ENCODE results near the gene FAM210B. TPM values are rescaled to one million over a fixed set of nuclear protein-coding genes. Genes with fewer than 3 reads are reported as not detected.

FAM210B gene
- total and polyA plus RNA-seq, 2 of the 13 experiments (the other 11 are each of a cell fraction or from before 2014, with no cell fraction given) = 75.9 to 107 TPM

DNA sequence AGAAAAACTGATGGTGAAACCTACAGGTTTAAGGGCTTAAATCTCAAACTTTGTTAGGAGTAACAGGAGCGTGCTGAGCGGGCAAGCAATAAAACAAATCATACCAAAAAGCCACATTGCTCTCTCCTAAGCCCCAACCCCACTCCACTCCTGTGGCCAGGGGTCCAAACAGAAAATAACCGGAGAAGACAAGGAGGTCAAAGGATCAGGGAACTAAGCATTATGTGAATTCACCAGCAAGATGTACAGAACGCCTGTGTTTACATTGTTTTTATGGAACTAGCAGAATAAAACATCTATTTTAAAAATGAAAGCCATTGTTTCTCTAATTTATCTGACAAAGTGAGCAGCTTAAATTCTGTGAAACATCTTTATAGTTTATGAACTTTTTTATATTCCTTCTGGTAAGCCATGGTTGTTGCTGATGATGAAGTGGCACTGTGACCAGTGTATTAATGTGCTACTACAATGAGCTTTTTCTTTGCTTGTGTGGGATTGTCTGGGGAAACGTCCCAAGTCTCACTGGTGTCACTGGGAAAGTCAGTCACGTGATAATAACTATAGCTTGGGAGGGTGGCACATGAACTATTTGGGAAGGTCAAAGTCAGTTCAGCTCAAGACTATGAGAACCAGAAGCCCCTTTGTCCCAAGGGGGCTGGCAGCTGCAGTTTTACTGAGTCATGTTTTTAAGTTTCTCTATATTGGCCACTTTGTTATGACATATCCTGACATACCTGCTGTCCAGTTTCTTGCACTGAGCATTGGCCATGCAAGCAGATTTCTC lies 9.8 kb downstream of the FAM210B start (continued):
- TF ChIP-seq, protein P1, sequence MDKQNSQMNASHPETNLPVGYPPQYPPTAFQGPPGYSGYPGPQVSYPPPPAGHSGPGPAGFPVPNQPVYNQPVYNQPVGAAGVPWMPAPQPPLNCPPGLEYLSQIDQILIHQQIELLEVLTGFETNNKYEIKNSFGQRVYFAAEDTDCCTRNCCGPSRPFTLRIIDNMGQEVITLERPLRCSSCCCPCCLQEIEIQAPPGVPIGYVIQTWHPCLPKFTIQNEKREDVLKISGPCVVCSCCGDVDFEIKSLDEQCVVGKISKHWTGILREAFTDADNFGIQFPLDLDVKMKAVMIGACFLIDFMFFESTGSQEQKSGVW (CRISPR knock-in tag; IDR thresholded peaks at IDR 0.05; ENCODE audit: borderline replicate concordance) = no peak
- TF ChIP-seq POLR2A (IDR thresholded peaks at IDR 0.05; ENCODE audit: insufficient read depth in 1 of 2, low read depth in 2 of 2, low read length in 2 of 2) (peak in 1 of 2 experiments; percentile 26; a peak in 1 of 4 replicates), FOXM1 (CRISPR knock-in tag; IDR thresholded peaks at IDR 0.05) (no peak), IRX3 (CRISPR knock-in tag; IDR thresholded peaks at IDR 0.05; ENCODE audit: borderline replicate concordance, low read depth) (no peak), PRPF4 (IDR thresholded peaks at IDR 0.05; ENCODE audit: low read depth, low read length, poor library complexity, severe bottlenecking) (no peak)

DNA sequence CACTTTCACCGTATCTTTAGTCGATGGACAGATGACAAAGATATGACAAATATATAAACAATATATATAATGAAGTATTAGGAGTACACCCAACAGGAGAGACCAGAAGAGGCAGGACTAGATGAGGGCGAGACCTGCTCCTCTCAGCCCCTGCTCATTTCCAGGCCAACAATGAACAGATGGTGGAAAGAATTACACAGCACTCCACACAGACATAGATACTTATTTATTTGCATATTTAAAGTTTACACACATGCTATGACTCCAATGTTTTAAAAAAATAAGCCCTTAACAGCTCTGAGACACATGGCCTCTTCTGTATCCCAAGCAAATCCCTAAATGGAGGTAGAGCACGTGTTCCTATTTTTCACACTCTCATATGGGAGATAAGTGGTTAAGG lies 10.4 kb downstream of the FAM210B start:
- peaks cover 33 to 78% of the 10 kb centered on the region in 2 experiments for H3K36me3 ChIP-seq (replicated peaks in 1 of 2; ENCODE audit: control insufficient read depth in 1 of 2, insufficient read depth in 2 of 2, low read length in 2 of 2)
- no TSS peak for BruUV-seq (replicated peaks)
- POLR2A ChIA-PET = interaction anchor here (0.8 to 1.3 kb wide), 3 partner anchors 9 to 23 kb away, joined by 3 to 4 read pairs (median 4); partner anchors contain the start of genes AURKA, CSTF1 and FAM210B

More for the DNA sequence above, 10.4 kb downstream of the FAM210B start:
- peak overlapping the region; percentile 3 for H3K27ac ChIP-seq (ENCODE audit: extremely low read length, insufficient read depth, low read length)
- ATAC-seq = no peak
- H3K79me2 ChIP-seq (ENCODE audit: insufficient read depth, low read length) = peaks cover 24% of the 10 kb centered on the region
- no peaks in the 10 kb centered on the region for H3K4me1 ChIP-seq (ENCODE audit: insufficient read depth, low read length)
- 0 out of 2 replicates have a peak, but pooled peaks have one; percentile 5 for TF ChIP-seq POLR2AphosphoS5 (IDR thresholded peaks at IDR 0.05; ENCODE audit: low read depth, low read length)
- TF ChIP-seq SETDB1 (CRISPR knock-in tag; IDR thresholded peaks at IDR 0.05; ENCODE audit: borderline replicate concordance) = no peak
- 0 out of 4 replicates have a peak, but pooled peaks of 1 of the 2 experiments have one; percentile 31 for TF ChIP-seq POLR2A (IDR thresholded peaks at IDR 0.05; ENCODE audit: insufficient read depth in 1 of 2, low read depth in 2 of 2, low read length in 2 of 2)
- no peak for TF ChIP-seq ZNF33A (CRISPR knock-in tag; IDR thresholded peaks at IDR 0.05; ENCODE audit: borderline replicate concordance)
- no peak for TF ChIP-seq ZNF10 (CRISPR knock-in tag; IDR thresholded peaks at IDR 0.05; ENCODE audit: borderline replicate concordance, low read depth)
- peak; percentile 50 for TF ChIP-seq AGO2 (optimal IDR thresholded peaks at IDR 0.05; ENCODE audit: low read depth, low read length)
- H3K27me3 ChIP-seq (ENCODE audit: control insufficient read depth in 1 of 2, insufficient read depth in 2 of 2, low read length in 2 of 2) = no peaks in the 10 kb centered on the region
- FAIRE-seq = no peak
- H3K9me3 ChIP-seq (ENCODE audit: low read length) = no peaks in the 10 kb centered on the region
- no peak overlapping the region for H3K9ac ChIP-seq (ENCODE audit: insufficient read depth, low read depth, low read length)
- H3K4me2 ChIP-seq (ENCODE audit: low read depth, low read length) = no peak overlapping the region
- no peak overlapping the region for H2AFZ ChIP-seq (ENCODE audit: low read length)
- DNase-seq (ENCODE audit: low spot score) = no peak
- WGBS (ENCODE audit: low lambda C conversion rate) = 95% methylated on average over 4 of the region's 4 CpGs
- no peak overlapping the region for H3K4me3 ChIP-seq (replicated peaks in 1 of 3; ENCODE audit: insufficient read depth in 1 of 3, low read depth in 2 of 3, low read length in 3 of 3)
- H4K20me1 ChIP-seq (ENCODE audit: insufficient read depth, low read length) = peaks cover 5% of the 10 kb centered on the region; the same call in 1 of the 2 replicates
- in situ Hi-C loops (cut with HindIII; ENCODE audit: extremely low pct_ligation_motif_present, low pct_unique_long_range_greater_than_20kb) (no loop called here), intact Hi-C loops (cut with micrococcal nuclease; ENCODE audit: unreplicated experiment) (no loop called here)
- CTCF ChIA-PET (ENCODE audit: low intra/inter-chr PET ratio, low total read pairs) = no interaction called here
